Smooth muscle cell (in vitro differentiated cells): ENCODE measurements around the gene NUP210L. TPM values are rescaled to one million over a fixed set of nuclear protein-coding genes. Genes with fewer than 3 reads are reported as not detected.

Experiments used
- DNase-seq: peaks from one replicate; lab custom pipeline; 2025; ENCODE audit not compliant: unreplicated experiment; lab: John Stamatoyannopoulos, UW
- H2AFZ ChIP-seq: fragments of 200-600 bp; sonication (generic); 2 replicates; pipeline ENCODE4 v1.6.0; 2016; ENCODE audit warnings: antibody characterized with exemption, low read depth, mild to moderate bottlenecking
- H3F3A ChIP-seq: fragments of 200-600 bp; sonication (generic); 2 replicates; pipeline ENCODE4 v1.6.0; 2017; ENCODE audit warnings: antibody characterized with exemption, low read depth
- H3K27ac ChIP-seq: fragments of 200-600 bp; sonication (generic); 2 replicates; pipeline ENCODE4 v1.5.1; 2016; ENCODE audit warnings: low read depth, mild to moderate bottlenecking
- H3K27me3 ChIP-seq: fragments of 200-600 bp; sonication (generic); 2 replicates; pipeline ENCODE4 v1.6.1; 2016; ENCODE audit warnings: low read depth, mild to moderate bottlenecking
- H3K36me3 ChIP-seq: fragments of 200-600 bp; sonication (generic); 2 replicates; pipeline ENCODE4 v1.5.1; 2016; ENCODE audit warnings: low read depth
- H3K4me1 ChIP-seq: fragments of 200-600 bp; sonication (generic); 2 replicates; pipeline ENCODE4 v1.5.1; 2016; ENCODE audit warnings: low read depth
- H3K4me2 ChIP-seq: fragments of 200-600 bp; sonication (generic); 2 replicates; pipeline ENCODE4 v1.6.0; 2016; ENCODE audit warnings: mild to moderate bottlenecking
- H3K4me3 ChIP-seq: fragments of 200-600 bp; sonication (generic); 2 replicates; pipeline ENCODE4 v1.5.1; 2016; ENCODE audit warnings: mild to moderate bottlenecking
- H3K79me2 ChIP-seq: fragments of 200-600 bp; sonication (generic); 2 replicates; pipeline ENCODE4 v1.6.0; 2016; ENCODE audit warnings: low read depth, mild to moderate bottlenecking
- H3K9ac ChIP-seq: fragments of 200-600 bp; sonication (generic); 2 replicates; pipeline ENCODE4 v1.6.0; 2016; ENCODE audit warnings: low read depth
- H3K9me3 ChIP-seq: fragments of 200-600 bp; sonication (generic); replicated peaks from 2 replicates; pipeline ENCODE4 v1.5.1; 2016; ENCODE audit warnings: low read depth
- H4K20me1 ChIP-seq: fragments of 200-600 bp; sonication (generic); 2 replicates; pipeline ENCODE4 v1.6.0; 2016; ENCODE audit warnings: low read depth
- WGBS: methylation state at CpG from one replicate; pipeline ENCODE4 v1.1.7; 2016; ENCODE audit warnings: low lambda C conversion rate; 5-methylcytosine and 5-hydroxymethylcytosine counted together
- polyA plus RNA-seq: library from polyadenylated mRNA; unstranded; fragments of >200 nt; fragmentation: Nextera tagmentation; extraction: Ambion mirVana; gene quantifications from 2 replicates; pipeline ENCODE4 v1.2.1, GENCODE V29; 2016
- total RNA-seq: library from RNA; depleted of rRNA; stranded (reverse); fragments of >200 nt; gene quantifications from 2 replicates; pipeline ENCODE4 v1.2.3, GENCODE V29; 2014
- TF ChIP-seq, protein P1 (sequence below): fragments of 200-600 bp; sonication (generic); IDR thresholded peaks from 2 replicates; pipeline ENCODE4 v1.5.1; 2017; ENCODE audit warnings: borderline replicate concordance, mild to moderate bottlenecking, antibody characterized with exemption; ENCODE audit not compliant: insufficient read depth, poor library complexity, severe bottlenecking

NUP210L gene
- total and polyA plus RNA-seq, 2 experiments from 2014 or later = 0.90 TPM; not detected in 1

DNA sequence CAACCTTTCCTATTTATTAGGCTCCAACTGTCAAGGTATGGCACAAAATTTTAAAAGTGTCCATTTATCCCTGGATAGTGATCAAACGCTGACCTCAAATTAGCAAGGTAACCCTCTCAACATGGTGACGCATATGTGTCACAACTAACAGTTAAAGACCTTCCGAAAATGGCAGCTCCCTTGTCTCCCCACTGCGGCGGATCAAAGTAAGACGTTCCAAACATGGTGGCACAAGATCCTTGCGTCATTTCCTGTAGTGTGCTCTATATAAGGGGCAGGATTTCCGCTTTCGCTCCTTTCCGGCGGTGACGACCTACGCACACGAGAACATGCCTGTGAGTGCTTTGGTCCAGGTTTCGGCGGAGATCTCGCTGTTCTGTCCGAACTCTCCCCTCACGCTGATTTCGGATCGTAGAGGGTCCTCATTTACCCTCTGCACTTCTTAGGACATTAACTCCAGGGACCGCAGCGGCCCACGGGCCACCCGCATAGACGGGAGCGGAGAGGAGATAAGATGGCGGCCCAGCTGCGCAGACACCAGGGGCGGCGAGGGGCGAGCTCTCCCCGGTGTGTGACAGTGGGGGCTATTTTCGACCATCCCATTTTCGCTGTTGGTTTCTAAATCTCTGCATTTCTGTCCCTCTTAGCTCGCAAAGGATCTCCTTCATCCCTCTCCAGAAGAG, 164.3 kb downstream of the NUP210L start, which contains the start of gene RPS27:
RPS27 (plus strand) TSS at position 295 of the 683 bp plus-strand sequence; CDS start at position 330, 35 bp downstream.
- Histone ChIP-seq H3K79me2 (peaks cover 16% of the 10 kb centered on the region), H3K27me3 (no peaks in the 10 kb centered on the region), H3K9ac (peak within 1 kb of the TSS; percentile 97), H3K4me2 (peak within 1 kb of the TSS; percentile 89), H4K20me1 (peaks cover 35% of the 10 kb centered on the region), H3F3A (peaks cover 16% of the 10 kb centered on the region), H2AFZ (peak within 1 kb of the TSS; percentile 81), H3K4me1 (peaks cover 17% of the 10 kb centered on the region), H3K27ac (peak within 1 kb of the TSS; percentile 88), H3K4me3 (peak within 1 kb of the TSS; percentile 85), H3K36me3 (peaks cover 8% of the 10 kb centered on the region), H3K9me3 (no peaks in the 10 kb centered on the region)
- TF ChIP-seq, protein P1, sequence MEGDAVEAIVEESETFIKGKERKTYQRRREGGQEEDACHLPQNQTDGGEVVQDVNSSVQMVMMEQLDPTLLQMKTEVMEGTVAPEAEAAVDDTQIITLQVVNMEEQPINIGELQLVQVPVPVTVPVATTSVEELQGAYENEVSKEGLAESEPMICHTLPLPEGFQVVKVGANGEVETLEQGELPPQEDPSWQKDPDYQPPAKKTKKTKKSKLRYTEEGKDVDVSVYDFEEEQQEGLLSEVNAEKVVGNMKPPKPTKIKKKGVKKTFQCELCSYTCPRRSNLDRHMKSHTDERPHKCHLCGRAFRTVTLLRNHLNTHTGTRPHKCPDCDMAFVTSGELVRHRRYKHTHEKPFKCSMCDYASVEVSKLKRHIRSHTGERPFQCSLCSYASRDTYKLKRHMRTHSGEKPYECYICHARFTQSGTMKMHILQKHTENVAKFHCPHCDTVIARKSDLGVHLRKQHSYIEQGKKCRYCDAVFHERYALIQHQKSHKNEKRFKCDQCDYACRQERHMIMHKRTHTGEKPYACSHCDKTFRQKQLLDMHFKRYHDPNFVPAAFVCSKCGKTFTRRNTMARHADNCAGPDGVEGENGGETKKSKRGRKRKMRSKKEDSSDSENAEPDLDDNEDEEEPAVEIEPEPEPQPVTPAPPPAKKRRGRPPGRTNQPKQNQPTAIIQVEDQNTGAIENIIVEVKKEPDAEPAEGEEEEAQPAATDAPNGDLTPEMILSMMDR = no peak
- WGBS = 1% methylated on average over 36 of the region's 36 CpGs
- DNase-seq = peak; percentile 47

DNA sequence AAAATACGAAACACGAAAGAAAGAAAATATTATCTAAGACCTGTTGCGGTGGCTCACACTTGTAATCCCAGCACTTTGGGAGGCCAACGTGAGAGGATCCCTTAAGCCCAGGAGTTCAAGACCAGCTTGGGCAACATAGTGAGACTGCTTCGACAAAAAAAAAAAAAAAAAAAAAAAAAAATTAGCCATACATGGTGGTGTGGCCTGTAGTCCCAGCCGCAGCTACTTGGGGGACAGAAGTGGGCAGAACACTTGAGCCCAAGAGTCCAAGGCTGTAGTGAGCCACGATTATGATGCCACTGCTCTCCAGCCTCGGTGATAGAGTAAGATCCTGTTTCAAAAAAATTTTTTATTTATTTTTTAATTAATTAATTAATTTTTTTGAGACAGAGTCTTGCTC, 167.3 kb downstream of the NUP210L start:
- Histone ChIP-seq H3K27me3 (no peaks in the 10 kb centered on the region), H3K36me3 (no peaks in the 10 kb centered on the region), H3K4me2 (no peak overlapping the region), H3K79me2 (peaks cover 29% of the 10 kb centered on the region), H3F3A (peaks cover 4% of the 10 kb centered on the region), H3K4me3 (no peak overlapping the region), H4K20me1 (peaks cover 21% of the 10 kb centered on the region), H3K9ac (no peak overlapping the region), H2AFZ (no peak overlapping the region), H3K9me3 (no peaks in the 10 kb centered on the region), H3K4me1 (peaks cover 25% of the 10 kb centered on the region), H3K27ac (no peak overlapping the region)
- 93% methylated on average over 8 of the region's 8 CpGs for WGBS
- no peak for DNase-seq
- TF ChIP-seq, protein P1 = no peak

DNA sequence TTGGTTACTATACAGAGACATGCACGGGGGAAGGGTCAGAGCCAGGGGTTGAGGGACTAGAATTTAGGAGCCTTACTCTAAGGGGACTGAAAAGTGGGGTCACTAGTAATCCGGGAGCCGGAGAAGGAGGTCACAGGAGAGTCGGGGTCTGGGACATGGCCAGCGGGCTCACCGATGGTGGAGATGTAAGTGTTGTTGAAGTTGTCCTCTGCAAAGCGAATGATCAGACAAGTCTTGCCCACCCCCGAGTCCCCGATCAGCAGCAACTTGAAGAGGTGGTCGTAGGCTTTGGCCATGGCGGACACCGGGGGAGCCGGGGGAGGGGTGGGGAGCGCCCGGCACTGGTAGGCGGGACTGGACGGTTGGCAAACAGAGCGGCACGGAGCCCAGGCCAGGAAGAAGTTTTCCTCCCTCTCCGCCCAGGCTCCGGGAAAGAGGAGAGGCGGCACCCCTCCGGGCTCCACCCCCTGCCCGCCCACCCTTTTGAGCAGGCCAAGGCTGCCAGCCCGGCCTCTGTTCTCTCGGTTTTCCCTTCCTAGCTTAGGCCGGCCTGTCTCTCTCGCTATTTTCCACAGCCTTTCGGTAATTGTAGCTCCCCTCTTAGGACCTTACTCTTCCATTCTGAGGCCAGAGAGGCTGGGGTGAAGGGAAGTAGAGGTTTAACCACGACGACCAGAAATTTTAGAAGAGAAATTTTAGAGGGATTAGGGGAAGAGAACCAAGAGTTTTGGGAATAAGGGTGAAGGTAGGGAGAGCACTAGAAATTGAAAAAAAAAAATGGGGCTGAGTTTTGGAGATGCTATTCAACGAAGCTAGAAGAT, 168.7 kb downstream of the NUP210L start, which contains the start of gene RAB13:
RAB13 (minus strand) TSS at position 399 of the 821 bp plus-strand sequence; CDS start at position 296, 103 bp downstream.
- H3K4me2 ChIP-seq = peak within 1 kb of the TSS; percentile 87
- no peaks in the 10 kb centered on the region for H3F3A ChIP-seq
- 1% methylated on average over 26 of the region's 32 CpGs for WGBS
- no peaks in the 10 kb centered on the region for H3K36me3 ChIP-seq
- peak within 1 kb of the TSS; percentile 68 for H3K9ac ChIP-seq
- peak within 1 kb of the TSS; percentile 61 for H3K4me3 ChIP-seq
- peaks cover 19% of the 10 kb centered on the region for H3K79me2 ChIP-seq
- TF ChIP-seq, protein P1 = no peak
- peaks cover 14% of the 10 kb centered on the region for H3K4me1 ChIP-seq
- H3K27me3 ChIP-seq = no peaks in the 10 kb centered on the region
- peak within 1 kb of the TSS; percentile 75 for H3K27ac ChIP-seq
- peaks cover 6% of the 10 kb centered on the region for H4K20me1 ChIP-seq
- H2AFZ ChIP-seq = peak within 1 kb of the TSS; percentile 87
- H3K9me3 ChIP-seq = no peaks in the 10 kb centered on the region
- peak; percentile 69 for DNase-seq
